Mesenchymal stem cell (in vitro differentiated cells and primary cell): ENCODE results near the gene HPCAL1.

Experiments
- DNase-seq: peaks from one replicate; pipeline ENCODE4 v3.0.0-alpha.2; 2013
- H2AFZ ChIP-seq: one replicate; pipeline ENCODE4 v1.6.1; 2013; ENCODE audit warnings: low read depth, mild to moderate bottlenecking, control low read depth, inconsistent platforms, low read length, moderate library complexity
- H2AK5ac ChIP-seq: 2 replicates; pipeline ENCODE4 v1.6.1; 2013; ENCODE audit warnings: low read length, moderate library complexity, mild to moderate bottlenecking, inconsistent platforms; ENCODE audit not compliant: severe bottlenecking
- H2BK120ac ChIP-seq: one replicate; pipeline ENCODE4 v1.6.1; 2013; ENCODE audit warnings: low read depth, mild to moderate bottlenecking, inconsistent platforms, low read length, moderate library complexity
- H2BK12ac ChIP-seq, 2 experiments: one replicate each; pipeline ENCODE4 v1.6.1; 2013; ENCODE audit warnings: inconsistent platforms in 2 of 2, low read length in 2 of 2, mild to moderate bottlenecking in 2 of 2, moderate library complexity in 2 of 2, control low read depth in 1 of 2
- H2BK15ac ChIP-seq: one replicate; pipeline ENCODE4 v1.6.1; 2013; ENCODE audit warnings: mild to moderate bottlenecking, low read depth, inconsistent platforms; ENCODE audit not compliant: poor library complexity, severe bottlenecking
- H2BK5ac ChIP-seq: 2 replicates; pipeline ENCODE4 v1.6.1; 2013; ENCODE audit warnings: low read depth, mild to moderate bottlenecking, low read length, control low read depth, inconsistent platforms; ENCODE audit not compliant: poor library complexity, severe bottlenecking
- H3K14ac ChIP-seq, 2 experiments: one replicate each; pipeline ENCODE4 v1.6.1; 2013; ENCODE audit warnings: inconsistent platforms in 2 of 2, low read length in 2 of 2, control low read depth in 1 of 2, mild to moderate bottlenecking in 1 of 2, moderate library complexity in 1 of 2
- H3K18ac ChIP-seq, 2 experiments: one replicate each; pipeline ENCODE4 v1.6.1; 2013; ENCODE audit warnings: inconsistent platforms in 2 of 2, low read length in 2 of 2, control low read depth in 1 of 2, low read depth in 1 of 2, mild to moderate bottlenecking in 1 of 2
- H3K23ac ChIP-seq, 2 experiments: one replicate each; pipeline ENCODE4 v1.6.1; 2013; ENCODE audit warnings: inconsistent platforms in 2 of 2, low read length in 2 of 2, mild to moderate bottlenecking in 2 of 2, moderate library complexity in 2 of 2, control low read depth in 1 of 2
- H3K27ac ChIP-seq: 2 replicates; pipeline ENCODE4 v1.5.1; 2013; ENCODE audit warnings: mild to moderate bottlenecking, moderate library complexity, low read length, control low read depth, inconsistent platforms; ENCODE audit not compliant: poor library complexity, severe bottlenecking
- H3K27me3 ChIP-seq, 2 experiments: 2 replicates each; pipeline versions ENCODE4 v1.6.1 to v1.7.0; 2013; ENCODE audit warnings: low read length in 2 of 2, mild to moderate bottlenecking in 2 of 2, moderate library complexity in 2 of 2, control low read depth in 1 of 2, inconsistent platforms in 1 of 2; ENCODE audit not compliant: control insufficient read depth in 1 of 2, insufficient read depth in 1 of 2
- H3K36me3 ChIP-seq, 2 experiments: 2 replicates each; pipeline versions ENCODE4 v1.6.1 to v1.7.0; 2013; ENCODE audit warnings: low read length in 2 of 2, control low read depth in 1 of 2, inconsistent platforms in 1 of 2, low read depth in 1 of 2, mild to moderate bottlenecking in 1 of 2; ENCODE audit not compliant: insufficient read depth in 2 of 2, control insufficient read depth in 1 of 2
- H3K4ac ChIP-seq, 2 experiments: one replicate each; pipeline ENCODE4 v1.6.1; 2013; ENCODE audit warnings: inconsistent platforms in 2 of 2, low read length in 2 of 2, mild to moderate bottlenecking in 2 of 2, moderate library complexity in 2 of 2, control low read depth in 1 of 2, low read depth in 1 of 2
- H3K4me1 ChIP-seq: 2 replicates; pipeline ENCODE4 v1.6.1; 2013; ENCODE audit warnings: low read depth, low read length, control low read depth; ENCODE audit not compliant: control insufficient read depth, insufficient read depth
- H3K4me2 ChIP-seq: 2 replicates; pipeline ENCODE4 v1.6.1; 2013; ENCODE audit warnings: low read length, mild to moderate bottlenecking, inconsistent platforms; ENCODE audit not compliant: poor library complexity, severe bottlenecking
- H3K4me3 ChIP-seq, 2 experiments: 2 replicates each; pipeline versions ENCODE4 v1.5.1 to v1.7.0; 2013; ENCODE audit warnings: low read length in 2 of 2, mild to moderate bottlenecking in 2 of 2, control low read depth in 1 of 2, low read depth in 1 of 2; ENCODE audit not compliant: insufficient read depth in 1 of 2
- H3K79me1 ChIP-seq: replicated peaks from 2 replicates; pipeline ENCODE4 v1.6.1; 2013; ENCODE audit warnings: mild to moderate bottlenecking, control low read depth, low read length, inconsistent platforms; ENCODE audit not compliant: poor library complexity, severe bottlenecking
- H3K9ac ChIP-seq: 2 replicates; pipeline ENCODE4 v1.7.0; 2013; ENCODE audit warnings: mild to moderate bottlenecking, low read length, moderate library complexity
- H3K9me3 ChIP-seq: 2 replicates; pipeline ENCODE4 v1.7.0; 2013; ENCODE audit warnings: mild to moderate bottlenecking, low read length; ENCODE audit not compliant: control insufficient read depth
- H4K8ac ChIP-seq: one replicate; pipeline ENCODE4 v1.6.1; 2013; ENCODE audit warnings: inconsistent platforms, mild to moderate bottlenecking, low read length, moderate library complexity
- H4K91ac ChIP-seq: one replicate; pipeline ENCODE4 v1.6.1; 2013; ENCODE audit warnings: mild to moderate bottlenecking, low read length, inconsistent platforms
- WGBS: methylation state at CpG from one replicate; pipeline ENCODE4 v1.1.7; 2013; ENCODE audit warnings: mixed read lengths; 5-methylcytosine and 5-hydroxymethylcytosine counted together

Gene HPCAL1

DNA sequence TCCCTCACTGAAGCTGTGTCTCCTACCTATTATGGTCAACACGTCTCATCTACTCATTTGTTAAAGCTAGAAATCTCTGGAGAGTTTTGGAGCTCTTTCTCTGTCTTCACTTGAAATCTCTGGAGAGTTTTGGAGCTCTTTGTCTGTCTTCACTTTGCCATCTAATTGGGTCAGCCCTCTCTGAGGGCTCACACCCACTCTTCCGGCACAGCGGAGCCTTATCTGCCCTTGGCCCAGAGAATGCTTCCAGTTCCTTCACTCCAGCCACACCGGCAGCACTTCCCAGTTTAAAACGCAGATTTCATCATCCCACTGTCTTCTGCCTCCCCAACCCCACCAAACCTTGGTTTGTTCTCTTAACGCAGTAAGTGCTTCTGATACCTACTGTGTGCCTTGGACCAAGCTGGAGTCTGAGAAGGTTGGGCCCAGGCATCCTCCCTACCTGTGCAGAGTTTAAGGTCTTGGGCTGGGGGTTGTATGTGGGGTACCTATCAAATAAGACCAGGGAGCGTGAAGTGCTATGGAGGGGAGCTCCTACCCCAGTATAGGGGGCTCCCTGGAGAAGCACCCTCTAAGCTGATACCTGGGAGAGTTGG, 5.0 kb downstream of the HPCAL1 start:
- Histone ChIP-seq H3K4me2 (no peak overlapping the region), H3K9me3 (no peaks in the 10 kb centered on the region), H2AK5ac (no peak overlapping the region), H3K79me1 (peaks cover 39% of the 10 kb centered on the region), H3K36me3 (peaks cover 3 to 10% of the 10 kb centered on the region in 2 experiments), H4K8ac (peak overlapping the region; percentile 80), H2BK15ac (no peak overlapping the region), H2BK120ac (no peak overlapping the region), H3K18ac (no peak overlapping the region), H3K4me1 (peaks cover 17% of the 10 kb centered on the region), H2BK12ac (no peak overlapping the region), H4K91ac (no peak overlapping the region), H3K4me3 (no peak overlapping the region), H3K27me3 (no peaks in the 10 kb centered on the region), H3K9ac (no peak overlapping the region), H3K27ac (no peak overlapping the region), H3K14ac (no peak overlapping the region), H3K4ac (no peak overlapping the region), H2BK5ac (no peak overlapping the region), H3K23ac (no peak overlapping the region), H2AFZ (no peak overlapping the region)
- no peak for DNase-seq
- WGBS = 80% methylated on average over 7 of the region's 7 CpGs

- no peak overlapping the region for H2BK15ac ChIP-seq
- H2BK5ac ChIP-seq = no peak overlapping the region
- no peak for DNase-seq
- H3K4me2 ChIP-seq = no peak overlapping the region
- no peak overlapping the region for H3K18ac ChIP-seq
- no peak overlapping the region for H3K9ac ChIP-seq
- no peak overlapping the region for H2AFZ ChIP-seq
- H3K4me1 ChIP-seq = peaks cover 11% of the 10 kb centered on the region
- H2BK12ac ChIP-seq = no peak overlapping the region
- no peak overlapping the region for H3K27ac ChIP-seq
- 100% methylated on average over 2 of the region's 2 CpGs for WGBS
- H4K91ac ChIP-seq = no peak overlapping the region
- peaks cover 4 to 12% of the 10 kb centered on the region in 2 experiments for H3K36me3 ChIP-seq
- no peaks in the 10 kb centered on the region for H3K9me3 ChIP-seq
- no peak overlapping the region for H2BK120ac ChIP-seq
- H3K23ac ChIP-seq = no peak overlapping the region
- no peaks in the 10 kb centered on the region for H3K27me3 ChIP-seq
- peaks cover 36% of the 10 kb centered on the region for H3K79me1 ChIP-seq
- no peak overlapping the region for H3K4me3 ChIP-seq
- no peak overlapping the region for H2AK5ac ChIP-seq
- no peak overlapping the region for H4K8ac ChIP-seq
- H3K14ac ChIP-seq = no peak overlapping the region
- H3K4ac ChIP-seq = no peak overlapping the region
Observed at GRCh38 chr2:10308866-10309265, 6.2 kb downstream of the HPCAL1 start.

GRCh38 chr2:10309286-10309685, 6.6 kb downstream of the HPCAL1 start:
- Histone ChIP-seq H3K36me3 (peaks cover 4 to 12% of the 10 kb centered on the region in 2 experiments), H2BK5ac (no peak overlapping the region), H3K27me3 (no peaks in the 10 kb centered on the region), H4K91ac (no peak overlapping the region), H2AFZ (no peak overlapping the region), H4K8ac (no peak overlapping the region), H3K79me1 (peaks cover 36% of the 10 kb centered on the region), H2BK120ac (no peak overlapping the region), H3K14ac (no peak overlapping the region), H3K4me2 (no peak overlapping the region), H3K4ac (no peak overlapping the region), H3K4me1 (peaks cover 8% of the 10 kb centered on the region), H3K23ac (no peak overlapping the region), H3K4me3 (no peak overlapping the region), H2BK15ac (no peak overlapping the region), H3K18ac (no peak overlapping the region), H3K9me3 (no peaks in the 10 kb centered on the region), H2AK5ac (no peak overlapping the region), H3K27ac (no peak overlapping the region), H2BK12ac (no peak overlapping the region), H3K9ac (no peak overlapping the region)
- DNase-seq = no peak
- WGBS = 92% methylated on average over 3 of the region's 3 CpGs

DNA sequence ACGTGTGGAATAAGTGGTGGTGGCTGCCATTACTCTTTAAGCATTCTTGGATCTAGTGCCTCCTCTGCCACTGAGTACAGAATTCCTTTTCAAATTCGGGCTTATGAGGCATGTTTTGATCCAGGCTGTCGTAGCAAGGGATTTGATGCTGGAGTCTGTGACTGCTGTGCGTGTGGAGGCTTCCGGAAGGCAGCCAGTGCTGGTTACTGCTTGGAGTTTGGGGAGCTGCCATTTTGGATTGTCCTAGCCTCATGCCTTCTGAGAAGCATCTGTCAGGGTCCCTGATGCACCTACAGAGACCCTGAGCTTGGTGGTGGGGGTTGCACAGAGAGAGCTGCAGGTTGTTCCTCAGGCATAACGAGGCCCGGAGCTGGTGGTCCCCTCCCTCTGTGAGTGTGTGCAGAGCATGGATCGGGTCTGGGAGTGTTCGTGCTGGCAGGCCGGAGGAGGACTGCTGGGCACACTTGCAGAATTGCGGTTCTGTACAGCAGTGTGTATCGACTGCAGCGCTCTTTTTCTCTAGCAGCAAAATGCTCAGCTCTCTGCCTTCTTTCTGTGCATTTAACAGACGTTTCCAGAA, 7.7 kb downstream of the HPCAL1 start:
- H2BK5ac ChIP-seq = no peak overlapping the region
- H2BK120ac ChIP-seq = no peak overlapping the region
- no peaks in the 10 kb centered on the region for H3K9me3 ChIP-seq
- H3K4me3 ChIP-seq = no peak overlapping the region
- H2BK15ac ChIP-seq = no peak overlapping the region
- H3K4me1 ChIP-seq = no peaks in the 10 kb centered on the region
- no peak overlapping the region for H3K9ac ChIP-seq
- H3K14ac ChIP-seq = no peak overlapping the region
- H4K91ac ChIP-seq = no peak overlapping the region
- no peak overlapping the region for H4K8ac ChIP-seq
- peaks cover 4 to 12% of the 10 kb centered on the region in 2 experiments for H3K36me3 ChIP-seq
- H3K23ac ChIP-seq = no peak overlapping the region
- H3K4me2 ChIP-seq = no peak overlapping the region
- 94% methylated on average over 14 of the region's 14 CpGs for WGBS
- H2AK5ac ChIP-seq = no peak overlapping the region
- no peak for DNase-seq
- H2AFZ ChIP-seq = no peak overlapping the region
- H3K79me1 ChIP-seq = peaks cover 32% of the 10 kb centered on the region
- no peaks in the 10 kb centered on the region for H3K27me3 ChIP-seq
- H3K27ac ChIP-seq = no peak overlapping the region
- H2BK12ac ChIP-seq = no peak overlapping the region
- no peak overlapping the region for H3K4ac ChIP-seq
- no peak overlapping the region for H3K18ac ChIP-seq
